Measurements from ENCODE around the gene RPS6KA4. TPM values are rescaled to one million over a fixed set of nuclear protein-coding genes. Genes with fewer than 3 reads are reported as not detected.

RPS6KA4 gene
- total and polyA plus RNA-seq, 7 experiments from 2014 or later, result 4.6 to 35.7 (median 26.3) TPM

- peaks cover 17 to 38% (median 26%) of the 10 kb centered on the region in 7 donors for H3K4me1 Mint-ChIP-seq
- no peaks in the 10 kb centered on the region for H3K9me3 Mint-ChIP-seq
These were observed 39.9 kb upstream of the RPS6KA4 start for GRCh38 chr11:64318766-64319761.

DNA sequence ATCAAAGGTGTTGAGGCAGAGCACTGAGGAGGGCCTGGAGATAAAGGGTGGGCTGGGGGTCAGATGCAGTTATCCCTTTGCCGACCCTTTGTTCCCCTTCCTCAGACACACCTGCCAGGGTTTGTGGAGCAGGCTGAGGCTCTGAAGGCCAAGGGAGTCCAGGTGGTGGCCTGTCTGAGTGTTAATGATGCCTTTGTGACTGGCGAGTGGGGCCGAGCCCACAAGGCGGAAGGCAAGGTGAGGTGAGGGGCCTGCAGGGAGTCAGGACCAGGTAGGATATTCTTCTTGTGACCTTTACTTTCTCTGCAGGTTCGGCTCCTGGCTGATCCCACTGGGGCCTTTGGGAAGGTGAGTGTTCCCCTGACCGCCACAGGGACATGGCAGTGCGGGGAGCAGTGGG, 38.4 kb upstream of the RPS6KA4 start:
- ChIA-PET CTCF (no interaction called here), POLR2A (interaction anchor here (1.0 to 1.1 kb wide), 2 partner anchors 19 to 458 kb away, joined by 3 read pairs; partner anchors contain the start of genes CCDC88B and SF1)
- no peaks in the 10 kb centered on the region for H3K27me3 Mint-ChIP-seq
- Histone ChIP-seq H3K4me1 (ENCODE audit: control insufficient read depth in 2 of 2, insufficient read depth in 2 of 2, low read length in 2 of 2) (peaks cover 7 to 10% of the 10 kb centered on the region in 2 donors), H3K4me3 (ENCODE audit: low read length) (no peak overlapping the region), H3K27ac (ENCODE audit: low read depth, low read length) (no peak overlapping the region), H3K9me3 (ENCODE audit: control insufficient read depth in 2 of 3, low read length in 3 of 3) (no peaks in the 10 kb centered on the region), H3K27me3 (ENCODE audit: control insufficient read depth in 2 of 2, insufficient read depth in 2 of 2, low read length in 2 of 2) (no peaks in the 10 kb centered on the region), H3K36me3 (ENCODE audit: control insufficient read depth in 2 of 3, insufficient read depth in 3 of 3, low read length in 3 of 3) (peaks cover 0 to 37% (median 0%) of the 10 kb centered on the region in 3 experiments)
- ATAC-seq (no peak), DNase-seq (no peak)
- H3K9me3 Mint-ChIP-seq, result no peaks in the 10 kb centered on the region
- peak overlapping the region in 4 of 9 donors; percentile 16 to 99 (median 66) for H3K27ac Mint-ChIP-seq
- H3K4me1 Mint-ChIP-seq, result peaks cover 17 to 35% (median 26%) of the 10 kb centered on the region in 7 donors
- peaks cover 0 to 18% (median 6%) of the 10 kb centered on the region in 5 donors for H3K36me3 Mint-ChIP-seq
- peak overlapping the region in 5 of 10 donors; percentile 17 to 68 (median 33) for H3K4me3 Mint-ChIP-seq
- intact Hi-C loops (cut with micrococcal nuclease), result no loop called here

More at GRCh38 chr11:64318766-64319761, 39.9 kb upstream of the RPS6KA4 start:
- Histone ChIP-seq H3K9me3 (ENCODE audit: control insufficient read depth in 2 of 3, low read length in 3 of 3) (no peaks in the 10 kb centered on the region), H3K4me3 (ENCODE audit: low read length) (peak overlapping the region; percentile 60), H3K27me3 (ENCODE audit: control insufficient read depth in 2 of 2, insufficient read depth in 2 of 2, low read length in 2 of 2) (no peaks in the 10 kb centered on the region), H3K27ac (ENCODE audit: low read depth, low read length) (peak overlapping the region; percentile 92), H3K4me1 (ENCODE audit: control insufficient read depth in 2 of 2, insufficient read depth in 2 of 2, low read length in 2 of 2) (peaks cover 7 to 10% of the 10 kb centered on the region in 2 donors), H3K36me3 (ENCODE audit: control insufficient read depth in 2 of 3, insufficient read depth in 3 of 3, low read length in 3 of 3) (peaks cover 0 to 52% (median 0%) of the 10 kb centered on the region in 3 experiments)
- CTCF ChIA-PET, result interaction anchor here (1.3 to 2.4 kb wide), 4 partner anchors 11 to 114 kb away, joined by 4 to 16 read pairs (median 8); partner anchors contain the start of gene FERMT3
- Mint-ChIP-seq H3K4me3 (peak overlapping the region; percentile 85 to 99 (median 96)), H3K27me3 (no peaks in the 10 kb centered on the region), H3K27ac (peak overlapping the region; percentile 93 to 100 (median 100)), H3K36me3 (peaks cover 0 to 22% (median 6%) of the 10 kb centered on the region in 5 donors)
- intact Hi-C loops (cut with micrococcal nuclease), result loop anchor here (1.0 to 5.0 kb wide), 9 partner anchors 12 to 1538 kb away; partner anchors contain the start of genes CCDC88B (in 1 of the 2), CFL1 (in 1 of the 2), FKBP2 (in 1 of the 2) and GPR137 (in 1 of the 2)
- DNase-seq, result no peak
- no peak for ATAC-seq
- POLR2A ChIA-PET, result interaction anchor here (1.5 to 4.2 kb wide), 8 partner anchors 15 to 457 kb away, joined by 4 to 45 read pairs (median 24); partner anchors contain the start of genes BAD, CCDC88B, ESRRA and FKBP2

GRCh38 chr11:64321026-64321425, 37.9 kb upstream of the RPS6KA4 start:
- Mint-ChIP-seq H3K36me3 (peaks cover 0 to 18% (median 6%) of the 10 kb centered on the region in 5 donors), H3K9me3 (no peaks in the 10 kb centered on the region), H3K27me3 (no peaks in the 10 kb centered on the region), H3K4me1 (peaks cover 17 to 35% (median 26%) of the 10 kb centered on the region in 7 donors), H3K27ac (peak overlapping the region in 4 of 9 donors; percentile 19 to 75 (median 42)), H3K4me3 (peak overlapping the region in 4 of 10 donors; percentile 17 to 29 (median 24))
- H3K4me1 ChIP-seq (ENCODE audit: control insufficient read depth in 2 of 2, insufficient read depth in 2 of 2, low read length in 2 of 2), result peaks cover 7 to 10% of the 10 kb centered on the region in 2 donors
- ChIA-PET POLR2A (interaction anchor here (1.1 kb wide), 1 partner anchor 458 kb away, joined by 3 read pairs; the partner anchor contains the start of gene SF1), CTCF (no interaction called here)
- H3K27me3 ChIP-seq (ENCODE audit: control insufficient read depth in 2 of 2, insufficient read depth in 2 of 2, low read length in 2 of 2), result no peaks in the 10 kb centered on the region
- peaks cover 0 to 32% (median 0%) of the 10 kb centered on the region in 3 experiments for H3K36me3 ChIP-seq (ENCODE audit: control insufficient read depth in 2 of 3, insufficient read depth in 3 of 3, low read length in 3 of 3)
- no peak for DNase-seq
- ATAC-seq, result no peak
- H3K9me3 ChIP-seq (ENCODE audit: control insufficient read depth in 2 of 3, low read length in 3 of 3), result no peaks in the 10 kb centered on the region
- intact Hi-C loops (cut with micrococcal nuclease), result no loop called here
- H3K4me3 ChIP-seq (ENCODE audit: low read length), result no peak overlapping the region
- no peak overlapping the region for H3K27ac ChIP-seq (ENCODE audit: low read depth, low read length)

DNA sequence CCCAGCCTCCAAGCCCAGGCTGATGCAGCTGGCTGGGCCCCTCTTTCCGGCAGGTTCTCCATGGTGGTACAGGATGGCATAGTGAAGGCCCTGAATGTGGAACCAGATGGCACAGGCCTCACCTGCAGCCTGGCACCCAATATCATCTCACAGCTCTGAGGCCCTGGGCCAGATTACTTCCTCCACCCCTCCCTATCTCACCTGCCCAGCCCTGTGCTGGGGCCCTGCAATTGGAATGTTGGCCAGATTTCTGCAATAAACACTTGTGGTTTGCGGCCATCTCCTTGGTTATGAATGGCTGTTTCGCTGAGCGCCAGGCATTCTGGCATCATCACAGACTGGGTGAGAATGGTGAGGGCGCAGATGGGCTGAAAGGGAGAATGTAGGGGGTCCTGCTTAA, 37.4 kb upstream of the RPS6KA4 start:
- CTCF ChIA-PET, result interaction anchor here (0.6 kb wide), 2 partner anchors 25 to 94 kb away, joined by 3 to 4 read pairs; no protein-coding TSS in a partner anchor

DNA sequence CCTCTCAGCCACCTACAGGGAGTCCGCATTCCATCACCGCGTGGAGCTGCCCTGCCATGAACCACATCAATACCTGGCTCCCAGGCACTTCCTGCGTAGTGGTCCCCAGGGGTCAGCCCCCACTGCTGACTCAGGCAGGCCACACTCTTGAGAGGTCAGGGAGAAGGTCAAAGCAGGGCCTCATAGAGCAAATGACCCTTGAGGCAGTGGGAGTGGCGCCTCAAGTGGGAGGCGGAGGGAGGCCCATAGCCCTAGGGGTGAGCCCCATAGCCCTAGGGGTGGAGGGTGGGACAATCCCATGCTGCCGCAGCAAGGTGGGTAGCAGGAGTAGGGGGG, 36.1 kb upstream of the RPS6KA4 start:
- H3K4me1 ChIP-seq (ENCODE audit: control insufficient read depth in 2 of 2, insufficient read depth in 2 of 2, low read length in 2 of 2), result peaks cover 4 to 10% of the 10 kb centered on the region in 2 donors
- ChIA-PET POLR2A (no interaction called here), CTCF (no interaction called here)
- H3K36me3 ChIP-seq (ENCODE audit: control insufficient read depth in 2 of 3, insufficient read depth in 3 of 3, low read length in 3 of 3), result peaks cover 0 to 30% (median 0%) of the 10 kb centered on the region in 3 experiments
- H3K27ac ChIP-seq (ENCODE audit: low read depth, low read length), result no peak overlapping the region
- intact Hi-C loops (cut with micrococcal nuclease), result no loop called here
- Mint-ChIP-seq H3K36me3 (peaks cover 0 to 18% (median 6%) of the 10 kb centered on the region in 5 donors), H3K9me3 (peaks cover 0 to 4% (median 0%) of the 10 kb centered on the region in 11 donors), H3K4me3 (no peak overlapping the region), H3K27me3 (no peaks in the 10 kb centered on the region), H3K4me1 (peaks cover 8 to 19% (median 16%) of the 10 kb centered on the region in 7 donors), H3K27ac (no peak overlapping the region)
- H3K9me3 ChIP-seq (ENCODE audit: control insufficient read depth in 2 of 3, low read length in 3 of 3), result no peaks in the 10 kb centered on the region
- ATAC-seq (no peak), DNase-seq (no peak)
- H3K4me3 ChIP-seq (ENCODE audit: low read length), result no peak overlapping the region
- H3K27me3 ChIP-seq (ENCODE audit: control insufficient read depth in 2 of 2, insufficient read depth in 2 of 2, low read length in 2 of 2), result no peaks in the 10 kb centered on the region

More for the DNA sequence above, 37.4 kb upstream of the RPS6KA4 start:
- no peak overlapping the region for H3K4me3 ChIP-seq (ENCODE audit: low read length)
- H3K27ac ChIP-seq (ENCODE audit: low read depth, low read length), result no peak overlapping the region
- H3K9me3 ChIP-seq (ENCODE audit: control insufficient read depth in 2 of 3, low read length in 3 of 3), result no peaks in the 10 kb centered on the region
- Mint-ChIP-seq H3K36me3 (peaks cover 0 to 18% (median 6%) of the 10 kb centered on the region in 5 donors), H3K27ac (peak overlapping the region in 2 of 9 donors; percentile 19 to 29), H3K9me3 (peaks cover 0 to under 1% (median 0%) of the 10 kb centered on the region in 11 donors), H3K4me3 (no peak overlapping the region), H3K27me3 (no peaks in the 10 kb centered on the region), H3K4me1 (peaks cover 12 to 30% (median 23%) of the 10 kb centered on the region in 7 donors)
- H3K4me1 ChIP-seq (ENCODE audit: control insufficient read depth in 2 of 2, insufficient read depth in 2 of 2, low read length in 2 of 2), result peaks cover 7 to 10% of the 10 kb centered on the region in 2 donors
- H3K27me3 ChIP-seq (ENCODE audit: control insufficient read depth in 2 of 2, insufficient read depth in 2 of 2, low read length in 2 of 2), result no peaks in the 10 kb centered on the region
- H3K36me3 ChIP-seq (ENCODE audit: control insufficient read depth in 2 of 3, insufficient read depth in 3 of 3, low read length in 3 of 3), result peaks cover 0 to 30% (median 0%) of the 10 kb centered on the region in 3 experiments
- ATAC-seq (no peak), DNase-seq (no peak)
- POLR2A ChIA-PET, result no interaction called here
- intact Hi-C loops (cut with micrococcal nuclease), result no loop called here

GRCh38 chr11:64323373-64323772, 35.6 kb upstream of the RPS6KA4 start:
- peaks cover 0 to 4% (median 0%) of the 10 kb centered on the region in 11 donors for H3K9me3 Mint-ChIP-seq
- intact Hi-C loops (cut with micrococcal nuclease), result no loop called here
- Histone ChIP-seq H3K4me1 (ENCODE audit: control insufficient read depth in 2 of 2, insufficient read depth in 2 of 2, low read length in 2 of 2) (peaks cover 4 to 10% of the 10 kb centered on the region in 2 donors), H3K36me3 (ENCODE audit: control insufficient read depth in 2 of 3, insufficient read depth in 3 of 3, low read length in 3 of 3) (peaks cover 0 to 30% (median 0%) of the 10 kb centered on the region in 3 experiments), H3K9me3 (ENCODE audit: control insufficient read depth in 2 of 3, low read length in 3 of 3) (no peaks in the 10 kb centered on the region), H3K27ac (ENCODE audit: low read depth, low read length) (no peak overlapping the region), H3K27me3 (ENCODE audit: control insufficient read depth in 2 of 2, insufficient read depth in 2 of 2, low read length in 2 of 2) (no peaks in the 10 kb centered on the region), H3K4me3 (ENCODE audit: low read length) (no peak overlapping the region)
- H3K4me3 Mint-ChIP-seq, result no peak overlapping the region
- no peak for ATAC-seq
- H3K27ac Mint-ChIP-seq, result peak overlapping the region in 1 of 9 donors; percentile 41
- ChIA-PET CTCF (interaction anchor here (1.0 kb wide), 1 partner anchor 8 kb away, joined by 3 read pairs; no protein-coding TSS in a partner anchor), POLR2A (no interaction called here)
- no peak for DNase-seq
- peaks cover 8 to 17% (median 14%) of the 10 kb centered on the region in 7 donors for H3K4me1 Mint-ChIP-seq
- peaks cover 0 to 18% (median 6%) of the 10 kb centered on the region in 5 donors for H3K36me3 Mint-ChIP-seq
- no peaks in the 10 kb centered on the region for H3K27me3 Mint-ChIP-seq

Data from naive thymus-derived CD4-positive, alpha-beta T cell (primary cell).